Globus pallidus (tissue), 1 donor: Measurements from ENCODE around the gene KIF5A.

ENCODE experiments used
- DNase-seq: peaks from one replicate; pipeline ENCODE4 v3.0.0-alpha.2; 2015; ENCODE audit warnings: low spot score

Gene KIF5A

GRCh38 chr12:57620245-57620935 is 70.5 kb downstream of the KIF5A start:
- DNase-seq: no peak

- no peak for DNase-seq
These were observed 71.2 kb downstream of the KIF5A start for GRCh38 chr12:57620936-57621496.

- DNase-seq: peak; percentile 30
These were observed 71.9 kb downstream of the KIF5A start for GRCh38 chr12:57621497-57622292.

GRCh38 chr12:57622293-57623245 is 72.7 kb downstream of the KIF5A start:
- no peak for DNase-seq

- no peak for DNase-seq
These were observed 73.5 kb downstream of the KIF5A start for GRCh38 chr12:57623385-57623784.

GRCh38 chr12:57623811-57624390 is 74.1 kb downstream of the KIF5A start:
- DNase-seq: no peak

GRCh38 chr12:57624441-57625220 is 74.8 kb downstream of the KIF5A start:
- no peak for DNase-seq

- no peak for DNase-seq
These were observed 75.6 kb downstream of the KIF5A start for GRCh38 chr12:57625261-57626032.

GRCh38 chr12:57626111-57626920 is 76.5 kb downstream of the KIF5A start:
- no peak for DNase-seq

GRCh38 chr12:57626921-57627445 is 77.1 kb downstream of the KIF5A start:
- no peak for DNase-seq

- DNase-seq: no peak
These were observed 77.8 kb downstream of the KIF5A start for GRCh38 chr12:57627501-57628279.

- DNase-seq: no peak
These were observed 78.7 kb downstream of the KIF5A start for GRCh38 chr12:57628280-57629191.

- peak; percentile 89 for DNase-seq
These were observed 80.1 kb downstream of the KIF5A start for GRCh38 chr12:57629897-57630471.

GRCh38 chr12:57630891-57631433 is 81.1 kb downstream of the KIF5A start:
- no peak for DNase-seq

GRCh38 chr12:57631566-57632072 is 81.8 kb downstream of the KIF5A start:
- no peak for DNase-seq
